ENCODE measurements around the gene ENDOV. TPM values are rescaled to one million over a fixed set of nuclear protein-coding genes. Genes with fewer than 3 reads are reported as not detected.

The ENDOV gene
- total RNA-seq, 4 donors from 2014 or later = 13.2 to 72.6 (median 36.8) TPM

GRCh38 chr17:80431246-80432195 lies 16.6 kb downstream of the ENDOV start:
- no peak overlapping the region for H3K27ac ChIP-seq
- peaks cover 0 to 6% (median 0%) of the 10 kb centered on the region in 4 donors for H3K4me1 ChIP-seq
- no peaks in the 10 kb centered on the region for H3K36me3 ChIP-seq
- DNase-seq = no peak
- no peaks in the 10 kb centered on the region for H3K27me3 ChIP-seq
- H3K9me3 ChIP-seq = no peaks in the 10 kb centered on the region
- TF ChIP-seq CTCF (IDR thresholded peaks at IDR 0.05) (no peak), POLR2A (IDR thresholded peaks at IDR 0.05) (no peak)
- H3K4me3 ChIP-seq = no peak overlapping the region

GRCh38 chr17:80432350-80432955 lies 17.5 kb downstream of the ENDOV start:
- DNase-seq = no peak
- no peaks in the 10 kb centered on the region for H3K27me3 ChIP-seq
- H3K27ac ChIP-seq = no peak overlapping the region
- no peak overlapping the region for H3K4me3 ChIP-seq
- no peaks in the 10 kb centered on the region for H3K4me1 ChIP-seq
- no peaks in the 10 kb centered on the region for H3K9me3 ChIP-seq
- no peaks in the 10 kb centered on the region for H3K36me3 ChIP-seq
- TF ChIP-seq CTCF (IDR thresholded peaks at IDR 0.05) (no peak), POLR2A (IDR thresholded peaks at IDR 0.05) (no peak)

- no peak overlapping the region for H3K4me3 ChIP-seq
Observed at GRCh38 chr17:80432961-80433550, 18.1 kb downstream of the ENDOV start.

GRCh38 chr17:80433916-80434666 lies 19.1 kb downstream of the ENDOV start:
- Histone ChIP-seq H3K27me3 (no peaks in the 10 kb centered on the region), H3K36me3 (no peaks in the 10 kb centered on the region), H3K9me3 (no peaks in the 10 kb centered on the region), H3K27ac (no peak overlapping the region), H3K4me1 (no peaks in the 10 kb centered on the region), H3K4me3 (no peak overlapping the region)
- no peak for TF ChIP-seq CTCF (IDR thresholded peaks at IDR 0.05)
- no peak for TF ChIP-seq POLR2A (IDR thresholded peaks at IDR 0.05)
- DNase-seq = no peak

More at GRCh38 chr17:80432961-80433550, 18.1 kb downstream of the ENDOV start:
- no peak for DNase-seq
- no peaks in the 10 kb centered on the region for H3K27me3 ChIP-seq
- no peaks in the 10 kb centered on the region for H3K9me3 ChIP-seq
- H3K27ac ChIP-seq = no peak overlapping the region
- TF ChIP-seq CTCF (IDR thresholded peaks at IDR 0.05) (no peak), POLR2A (IDR thresholded peaks at IDR 0.05) (no peak)
- H3K4me1 ChIP-seq = no peaks in the 10 kb centered on the region
- no peaks in the 10 kb centered on the region for H3K36me3 ChIP-seq

GRCh38 chr17:80437532-80437931 lies 22.6 kb downstream of the ENDOV start:
- no peak for DNase-seq
- H3K36me3 ChIP-seq = no peaks in the 10 kb centered on the region
- TF ChIP-seq CTCF (IDR thresholded peaks at IDR 0.05) (no peak), POLR2A (IDR thresholded peaks at IDR 0.05) (no peak)

More at GRCh38 chr17:80437532-80437931, 22.6 kb downstream of the ENDOV start:
- H3K9me3 ChIP-seq = no peaks in the 10 kb centered on the region
- H3K27me3 ChIP-seq = no peaks in the 10 kb centered on the region
- H3K4me3 ChIP-seq = no peak overlapping the region
- H3K4me1 ChIP-seq = no peaks in the 10 kb centered on the region
- H3K27ac ChIP-seq = no peak overlapping the region
